Measurements from ENCODE around the gene C16orf90.

The C16orf90 gene, protein sequence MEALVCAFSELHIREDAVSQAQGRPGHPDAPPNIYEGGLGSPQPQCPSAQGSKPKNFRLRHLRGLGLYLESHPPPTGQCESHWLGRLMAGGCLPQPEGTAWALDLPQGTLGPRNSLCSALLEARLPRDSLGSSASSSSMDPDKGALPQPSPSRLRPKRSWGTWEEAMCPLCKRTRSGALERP

DNA sequence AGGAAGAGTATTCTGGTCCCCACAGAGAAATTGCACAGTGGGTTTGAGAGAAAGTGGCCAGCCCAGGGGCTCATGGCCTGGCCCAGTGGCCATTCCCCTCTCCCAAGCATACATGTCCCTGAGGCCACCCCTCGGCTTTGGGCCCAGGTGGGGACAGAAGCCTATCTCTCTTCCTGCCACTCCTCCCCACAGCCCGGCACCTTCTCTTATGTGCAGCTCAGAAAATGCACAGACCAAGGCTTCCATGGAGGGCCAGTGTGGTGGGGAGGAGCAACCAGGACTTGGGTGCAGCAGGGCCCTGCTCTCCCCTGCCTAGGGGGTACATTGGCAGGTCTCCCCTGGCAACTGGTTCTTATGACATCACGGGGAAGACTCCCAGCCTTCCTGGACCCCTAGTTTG is at the start of gene C16orf90:
C16orf90 (minus strand) TSS at position 314 of the 400 bp plus-strand sequence; CDS start at position 246, 68 bp downstream.
- DNase-seq: no peak

DNA sequence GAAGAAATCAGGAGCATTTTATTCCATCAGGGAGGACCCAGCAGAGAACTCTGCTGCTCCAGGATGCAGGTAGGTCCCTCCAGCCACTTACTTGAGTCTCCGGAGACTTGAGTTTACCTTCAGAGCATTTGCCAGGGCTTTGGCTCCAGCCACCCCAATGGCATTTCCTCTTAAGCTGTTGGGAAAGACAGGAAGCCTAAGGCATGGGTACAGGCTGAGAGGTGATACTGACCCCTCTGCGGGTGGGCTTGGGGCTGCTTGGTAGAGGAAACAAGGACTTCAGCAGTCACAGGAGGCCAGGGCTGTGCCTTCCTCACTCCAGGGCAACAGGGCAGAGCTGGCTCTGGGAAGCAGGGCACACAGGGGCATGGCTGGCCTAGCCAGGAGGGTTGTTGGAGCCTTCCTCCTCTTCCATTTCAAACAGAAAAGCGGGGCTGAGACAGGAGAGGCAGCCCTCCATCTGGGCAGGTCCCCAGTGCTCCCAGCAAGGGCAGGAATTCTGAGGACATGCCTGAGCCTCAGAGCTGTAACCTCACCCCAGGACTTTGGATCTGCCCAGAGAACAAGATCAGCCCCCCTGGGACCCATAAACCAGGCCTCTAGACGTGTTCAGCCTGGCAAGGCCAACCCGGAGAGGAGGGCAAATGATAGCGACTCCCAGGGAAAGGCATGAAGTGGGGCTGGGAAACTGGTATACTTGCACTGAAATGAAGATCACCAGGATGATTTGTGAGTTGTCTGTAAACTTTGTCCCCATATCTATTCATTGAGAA is 47.5 kb upstream of the C16orf90 start:
- DNase-seq: no peak

DNA sequence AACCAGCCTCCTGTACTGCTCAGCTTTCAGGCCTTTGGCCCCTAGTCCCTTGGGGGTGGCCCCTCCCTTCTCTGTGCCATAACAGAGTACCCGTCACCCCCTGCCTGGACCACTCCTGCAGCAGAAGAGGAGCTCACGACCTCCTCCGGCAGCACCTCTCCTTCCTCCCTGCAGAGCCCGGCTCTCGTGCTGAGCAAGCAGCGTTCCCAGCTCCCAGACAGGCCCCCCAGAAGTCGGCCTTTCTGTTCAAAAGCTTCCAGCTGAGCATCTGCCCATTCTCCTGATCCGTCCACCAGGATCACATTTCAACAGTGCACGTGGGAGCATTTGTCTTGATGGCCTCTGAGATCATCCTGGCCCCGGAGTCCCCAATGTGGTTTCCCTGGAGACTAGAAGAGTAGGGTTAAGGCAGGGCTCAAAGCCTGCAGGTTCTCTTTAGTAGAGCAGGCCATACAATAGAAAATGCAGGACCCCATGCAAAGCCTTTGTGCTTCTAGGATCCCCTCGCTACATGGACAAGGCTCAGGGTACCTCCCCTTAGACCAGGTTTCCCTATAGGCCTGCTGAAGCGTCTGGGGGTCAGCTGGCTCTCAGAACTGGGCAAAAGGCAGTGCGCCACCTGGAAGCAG is 46.4 kb upstream of the C16orf90 start:
- DNase-seq: no peak

DNA sequence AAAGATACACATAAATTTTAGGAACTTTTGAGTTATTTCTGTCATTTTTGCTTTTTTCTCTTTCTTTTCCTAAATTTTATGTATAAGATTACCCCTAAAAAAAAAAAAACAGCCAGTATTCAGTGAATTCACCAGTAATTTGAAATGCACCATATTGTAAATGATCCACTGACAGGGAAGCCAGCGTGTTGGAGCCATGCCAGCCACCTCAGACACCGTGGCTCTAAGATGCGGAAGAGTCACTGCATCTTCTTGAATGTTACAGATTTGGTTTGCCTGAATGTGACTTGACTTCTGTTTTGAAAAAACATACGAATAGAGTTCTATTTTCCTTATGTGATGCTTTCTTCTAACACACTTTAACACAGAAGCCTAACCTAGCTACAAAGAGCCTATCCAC is 42.9 kb upstream of the C16orf90 start:
- DNase-seq: no peak

DNA sequence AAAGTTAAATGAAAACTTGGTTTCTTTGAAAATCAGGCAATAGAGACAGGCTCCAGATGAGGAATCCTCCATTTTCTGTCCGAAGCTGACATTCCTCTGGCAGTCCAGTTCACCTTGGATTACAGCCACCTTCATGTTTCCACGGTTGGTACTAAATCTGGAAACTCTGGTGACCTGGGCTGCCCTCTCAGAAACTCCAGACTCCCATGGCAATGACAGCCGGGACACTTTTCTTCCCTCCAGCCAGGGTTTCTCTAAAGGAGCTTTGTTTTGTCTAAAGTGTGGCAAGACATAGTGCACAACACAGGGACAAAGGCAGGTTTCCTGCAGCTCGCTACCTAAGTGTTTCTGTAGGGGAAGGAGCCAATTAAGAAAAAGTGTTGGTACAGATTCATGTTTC is 41.6 kb upstream of the C16orf90 start:
- no peak for DNase-seq

DNA sequence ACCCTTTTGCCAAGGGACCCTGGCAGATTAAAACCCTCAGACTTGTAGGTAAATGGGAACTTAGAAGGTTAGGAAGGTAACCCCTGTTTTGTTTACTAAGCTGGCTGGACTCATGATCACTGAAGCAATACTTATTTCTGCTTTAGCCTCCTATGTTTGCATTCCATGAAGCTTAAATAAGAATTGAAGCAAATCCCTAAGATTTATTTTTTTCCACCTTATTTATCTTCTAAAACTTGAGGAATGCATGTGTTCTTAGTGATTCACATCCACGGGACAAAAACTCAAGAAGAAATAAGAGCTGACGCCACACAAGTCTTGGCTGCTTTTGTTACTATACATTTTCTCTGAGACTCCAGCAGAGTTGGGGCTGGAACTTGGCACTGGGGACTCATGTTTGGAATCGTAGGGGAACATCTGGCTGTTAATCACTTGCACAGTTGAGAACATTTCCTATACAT is 41.0 kb upstream of the C16orf90 start:
- no peak for DNase-seq

DNA sequence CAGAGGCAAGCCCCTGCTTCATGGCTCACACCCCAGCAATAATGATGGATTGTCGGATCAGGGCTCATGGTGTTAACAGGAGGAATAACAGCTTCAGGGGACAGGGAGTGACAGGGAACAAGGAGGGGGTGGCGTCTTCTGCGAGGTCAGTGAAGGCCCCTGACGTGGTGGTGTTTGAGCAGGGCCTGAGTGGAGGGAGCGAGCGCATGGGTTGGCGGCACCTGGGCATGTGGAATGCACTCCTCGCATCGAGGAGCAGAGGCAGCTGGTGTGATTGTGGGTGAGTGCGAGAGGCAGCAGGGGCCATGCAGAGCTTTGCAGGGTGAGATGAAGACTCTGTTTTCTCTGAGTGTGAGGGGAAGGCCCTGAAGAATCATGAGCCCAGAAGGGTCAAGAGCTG is 38.8 kb upstream of the C16orf90 start:
- DNase-seq: no peak

DNA sequence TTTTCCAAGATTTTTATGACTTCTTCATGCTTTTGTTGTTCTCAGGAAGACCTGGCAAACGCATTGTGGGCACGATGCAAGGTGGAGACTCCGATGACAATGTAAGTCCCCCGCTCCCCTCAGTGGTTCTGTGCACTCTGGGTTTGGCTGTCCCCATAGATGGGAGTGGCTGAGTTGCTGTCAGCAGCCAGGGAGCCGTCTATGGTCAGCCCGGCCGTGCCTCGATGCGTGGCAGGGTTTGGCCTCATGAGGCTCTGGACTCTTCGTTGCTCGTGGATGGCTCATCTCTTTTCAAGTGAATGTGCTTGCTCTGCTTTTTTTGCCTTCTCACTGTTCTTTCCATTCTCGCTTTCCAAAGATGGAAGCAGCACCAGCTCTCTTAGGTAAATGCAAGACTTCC is 37.5 kb upstream of the C16orf90 start:
- DNase-seq: no peak

DNA sequence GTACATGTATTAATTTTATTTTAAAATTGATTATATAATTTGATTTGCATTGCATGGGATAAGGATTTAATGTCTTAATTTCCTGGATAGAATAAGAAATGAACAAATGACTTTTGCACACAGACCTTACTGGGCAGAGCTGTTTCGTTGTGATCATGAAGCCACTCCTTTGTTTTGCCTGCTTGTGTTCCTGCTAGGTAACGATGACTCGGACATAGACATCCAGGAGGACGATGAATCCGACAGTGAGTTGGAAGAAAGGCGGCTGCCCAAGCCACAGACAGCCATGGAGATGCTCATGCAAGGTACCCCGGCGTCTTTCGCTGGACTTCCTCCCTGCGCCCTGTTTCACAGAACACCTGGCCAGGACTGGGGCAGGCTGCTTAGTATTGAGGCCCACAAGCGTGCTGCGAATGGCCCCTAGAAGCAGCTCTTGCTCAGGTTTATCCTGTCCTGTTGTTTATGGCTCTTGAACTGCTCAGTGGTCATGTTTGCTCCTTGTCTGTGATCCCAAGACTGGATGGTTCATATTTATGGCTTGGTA is 35.2 kb upstream of the C16orf90 start:
- no peak for DNase-seq

DNA sequence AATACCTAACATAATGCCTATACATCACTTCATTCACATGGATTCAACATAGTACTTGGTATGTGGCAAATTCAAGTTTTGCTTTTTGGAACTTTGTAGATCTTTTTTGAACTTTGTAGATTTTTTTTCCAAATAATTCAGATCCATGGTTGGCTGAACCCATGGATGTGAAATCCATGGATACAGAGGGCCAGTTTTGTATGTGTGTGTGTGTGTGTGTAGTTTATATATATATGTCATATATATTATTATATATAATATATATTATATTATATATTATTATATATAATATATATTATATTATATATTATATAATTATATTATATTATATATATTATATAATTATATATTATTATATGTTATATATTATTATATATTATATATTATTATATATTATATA is 33.9 kb upstream of the C16orf90 start:
- no peak for DNase-seq

DNA sequence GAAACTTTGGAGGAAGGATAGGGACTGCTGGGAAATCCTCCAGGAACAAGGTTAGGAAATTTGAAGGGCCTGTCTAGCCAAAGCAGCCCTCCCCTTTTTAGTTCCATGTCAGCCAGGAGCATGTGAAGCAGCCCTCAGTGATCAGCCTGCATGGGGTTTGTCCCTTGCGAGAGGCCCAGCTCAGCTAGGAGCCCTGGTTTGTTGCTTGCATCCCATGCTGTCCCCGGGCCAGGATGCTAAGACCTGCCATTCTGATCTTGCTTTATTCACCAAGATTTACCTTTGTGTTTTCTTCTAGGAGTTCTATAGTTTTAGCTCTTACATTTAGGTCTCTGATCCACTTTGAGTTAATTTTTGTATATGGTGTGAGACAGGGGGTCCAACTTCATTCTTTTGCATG is 33.1 kb upstream of the C16orf90 start:
- no peak for DNase-seq

DNA sequence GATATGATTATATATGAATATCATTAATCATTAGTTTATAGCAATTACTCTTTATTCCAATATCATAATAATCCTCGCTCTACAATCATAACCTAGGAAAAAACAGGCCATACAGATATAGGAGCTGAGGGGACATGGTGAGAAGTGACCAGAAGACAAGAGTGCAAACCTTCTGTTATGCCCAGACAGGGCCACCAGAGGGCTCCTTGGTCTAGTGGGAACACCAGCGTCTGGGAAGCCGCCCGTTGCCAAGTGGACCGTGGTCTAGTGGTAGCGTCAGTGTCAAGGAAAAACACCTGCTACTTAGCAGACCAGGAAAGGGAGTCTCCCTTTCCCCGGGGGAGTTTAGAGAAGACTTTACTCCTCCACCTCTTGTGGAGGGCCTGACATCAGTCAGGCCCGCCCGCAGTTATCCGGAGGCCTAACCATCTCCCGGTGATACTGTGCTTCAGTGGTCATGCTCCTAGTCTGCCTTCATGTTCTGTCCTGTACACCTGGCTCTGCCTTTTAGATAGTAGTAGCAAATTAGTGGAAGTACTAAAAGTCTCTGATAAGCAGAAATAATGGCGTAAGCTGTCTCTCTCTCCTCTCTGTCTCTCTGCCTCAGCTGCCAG is 32.0 kb upstream of the C16orf90 start:
- DNase-seq: peak; percentile 63

DNA sequence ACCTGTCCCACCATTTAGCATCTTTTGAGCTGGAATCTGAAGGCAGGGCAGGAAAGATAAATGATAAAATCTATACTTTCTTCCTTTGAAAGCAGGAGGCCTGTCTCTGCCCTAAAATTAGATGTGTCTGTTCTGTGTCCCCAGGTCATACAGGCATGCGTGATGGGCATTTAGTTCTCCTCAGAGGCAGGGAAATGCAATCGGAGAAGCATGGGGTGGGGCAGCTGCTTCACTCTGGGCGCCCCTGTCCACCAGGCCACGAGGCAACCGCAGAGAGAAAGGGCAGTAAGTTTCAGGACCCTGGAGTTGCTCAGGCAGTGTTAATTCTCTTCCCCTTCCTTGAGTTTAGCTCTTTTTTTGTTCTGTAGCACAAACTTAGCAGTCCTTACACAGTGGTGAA is 30.7 kb upstream of the C16orf90 start:
- no peak for DNase-seq

DNA sequence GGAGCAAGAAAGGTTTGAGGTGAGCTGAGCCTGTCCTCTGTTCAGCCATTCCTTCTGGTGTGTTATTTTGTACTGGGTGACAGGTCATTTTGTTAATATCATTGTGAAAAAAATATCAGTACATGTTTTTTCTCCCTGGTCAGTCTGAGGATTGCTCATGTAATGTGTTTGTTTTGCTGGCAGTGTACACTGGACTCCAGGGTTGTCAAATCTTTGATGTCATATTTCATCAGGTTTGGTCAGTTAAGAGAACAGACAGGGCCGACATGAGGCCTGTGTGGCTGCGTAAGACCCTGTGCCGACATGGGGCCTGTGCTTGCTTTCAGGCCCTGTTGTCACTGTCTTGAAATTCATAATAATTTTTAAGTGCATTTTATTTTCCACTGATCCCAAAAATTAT is 28.0 kb upstream of the C16orf90 start:
- DNase-seq: no peak

DNA sequence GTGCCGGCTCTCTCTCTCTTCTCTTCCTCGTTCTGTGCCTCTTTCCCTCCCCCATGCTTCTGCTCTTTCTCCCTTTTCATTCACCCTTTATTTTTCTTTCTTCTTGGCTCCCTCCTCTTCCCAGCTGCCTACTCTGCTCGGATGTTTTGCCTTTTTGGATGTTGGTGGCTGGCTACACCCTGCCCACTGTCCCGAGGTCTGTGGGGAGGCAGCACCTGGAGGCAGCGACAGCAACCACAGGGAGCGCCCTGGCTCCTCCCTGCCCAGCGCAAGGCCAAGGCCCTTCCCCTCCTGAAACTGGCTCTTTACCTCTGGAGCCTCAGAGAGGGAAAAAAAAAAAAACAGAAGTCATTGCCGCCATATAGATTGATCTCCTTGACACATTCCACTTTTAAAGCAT is 25.6 kb upstream of the C16orf90 start:
- no peak for DNase-seq

DNA sequence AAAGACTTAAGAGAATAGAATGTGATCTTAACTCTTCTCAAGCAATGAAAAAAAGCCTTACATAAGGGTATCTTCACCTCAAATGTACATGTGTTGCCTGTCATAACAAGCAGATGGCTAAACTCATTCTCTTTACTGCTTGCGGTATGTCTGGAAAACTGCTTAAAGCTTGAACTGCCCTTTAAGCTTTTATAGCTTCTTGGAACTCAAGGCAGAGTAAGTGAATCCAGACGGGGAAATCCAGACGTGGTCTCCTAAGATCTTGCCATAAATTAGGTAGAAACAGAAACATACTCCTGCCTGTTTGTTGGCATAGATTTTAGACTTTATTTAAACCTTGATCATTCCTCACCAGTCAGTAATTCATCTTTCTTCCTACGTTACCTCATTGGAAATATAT is 25.1 kb upstream of the C16orf90 start:
- DNase-seq: no peak

DNA sequence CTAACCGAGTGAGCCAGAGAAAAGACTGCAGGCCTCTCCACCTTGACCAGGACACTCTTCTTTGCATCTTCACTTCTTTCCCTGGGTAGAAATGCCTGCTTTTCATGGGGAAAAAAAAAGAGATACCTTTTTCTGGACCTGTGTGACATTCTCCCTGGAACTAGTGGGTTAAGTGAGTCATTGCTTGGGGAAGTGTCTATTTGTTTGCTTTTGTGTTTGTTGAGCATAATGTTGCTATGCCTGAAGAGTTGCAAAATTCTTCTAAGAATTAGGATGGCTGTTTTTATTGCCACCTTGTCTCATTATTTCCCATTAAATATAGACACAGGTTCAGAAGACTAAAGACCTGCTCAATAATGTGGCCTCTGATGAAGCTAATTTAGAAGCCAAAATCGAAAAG is 24.3 kb upstream of the C16orf90 start:
- DNase-seq: no peak

DNA sequence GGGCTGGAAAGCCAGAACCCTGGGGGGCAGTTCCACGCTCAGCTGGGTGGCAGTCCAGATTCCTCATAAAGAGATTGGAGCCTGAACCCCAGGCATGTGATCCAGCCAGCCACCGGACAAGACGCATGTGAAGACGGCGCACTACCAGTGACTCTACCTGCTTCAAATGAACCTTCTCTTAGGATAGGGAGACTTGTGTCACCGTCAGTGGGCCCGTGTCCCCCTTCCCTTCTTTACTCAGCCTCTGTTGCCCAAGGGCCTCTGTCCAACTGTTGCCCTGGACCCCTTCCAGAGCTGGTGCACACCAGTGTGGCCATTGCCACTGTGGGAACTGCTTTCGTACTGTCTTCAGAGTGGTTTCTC is 23.7 kb upstream of the C16orf90 start:
- no peak for DNase-seq

DNA sequence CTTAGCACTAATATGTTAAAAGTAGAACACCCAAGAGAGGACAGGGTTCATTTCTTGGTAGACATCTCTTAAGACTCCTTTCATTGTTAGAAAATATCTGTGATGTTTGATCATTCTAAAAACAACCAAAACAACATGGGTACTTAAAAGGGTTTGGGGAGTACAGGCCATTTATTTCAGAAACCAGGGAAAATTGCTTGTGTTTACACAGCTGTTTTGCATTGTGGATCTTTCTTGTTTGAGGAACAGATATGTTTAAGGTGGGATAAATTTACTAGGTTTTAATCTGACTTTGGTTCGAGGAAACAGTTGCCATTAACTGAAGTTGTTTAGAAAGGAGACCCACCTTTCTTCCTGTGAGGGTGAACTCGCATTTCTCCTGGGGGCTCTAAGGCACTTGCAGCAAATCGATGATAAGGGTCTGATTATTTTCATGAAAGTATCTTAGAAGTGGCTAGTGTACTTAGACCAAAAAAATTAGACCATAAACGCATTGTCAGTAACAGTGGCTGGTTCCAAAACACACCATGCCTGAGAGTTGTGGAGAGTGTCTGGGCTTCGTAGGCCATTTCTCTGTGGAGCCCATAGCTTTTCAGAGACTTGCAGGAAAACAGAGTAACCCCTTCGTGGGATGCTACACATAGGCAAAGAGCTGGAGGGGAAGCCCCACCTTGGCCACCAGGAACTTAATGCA is 23.1 kb upstream of the C16orf90 start:
- DNase-seq: no peak

DNA sequence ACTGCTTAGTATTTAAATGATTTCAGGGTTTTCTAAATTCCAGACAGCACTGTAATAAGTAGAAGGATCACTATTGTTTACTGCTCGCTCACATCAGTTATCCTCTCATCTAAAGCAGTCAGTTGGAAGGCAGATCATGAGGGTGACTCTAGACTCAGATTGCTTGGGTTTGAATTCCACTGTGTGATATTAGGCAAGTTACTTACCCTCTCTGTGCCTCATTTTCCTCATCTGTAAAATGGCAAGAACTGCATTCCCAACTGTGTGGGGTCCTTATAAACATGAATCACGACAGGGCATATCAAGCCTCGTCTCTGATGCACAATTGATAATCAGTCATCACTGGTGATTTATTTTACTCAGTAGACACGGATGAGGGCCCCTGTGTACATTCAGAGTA is 20.6 kb upstream of the C16orf90 start:
- DNase-seq: no peak

DNA sequence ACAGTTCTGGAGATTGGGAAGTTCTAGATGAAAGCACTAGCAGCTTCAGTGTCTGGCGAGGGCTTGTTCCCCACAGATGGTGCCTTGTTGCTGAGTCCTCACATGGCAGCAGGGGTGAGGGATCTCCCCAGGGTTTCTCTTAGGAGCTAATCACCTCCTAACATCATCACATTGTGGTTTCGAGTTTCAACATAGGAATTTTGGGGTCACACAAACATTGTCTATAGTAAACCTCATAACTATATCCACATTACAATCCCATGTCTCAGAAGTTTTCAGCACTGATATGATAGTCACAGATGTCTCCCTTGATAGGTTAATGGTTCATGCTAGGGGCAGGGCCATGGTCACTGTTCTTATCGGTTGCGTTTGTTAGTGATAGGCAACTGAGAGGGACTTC is 19.3 kb upstream of the C16orf90 start:
- no peak for DNase-seq

DNA sequence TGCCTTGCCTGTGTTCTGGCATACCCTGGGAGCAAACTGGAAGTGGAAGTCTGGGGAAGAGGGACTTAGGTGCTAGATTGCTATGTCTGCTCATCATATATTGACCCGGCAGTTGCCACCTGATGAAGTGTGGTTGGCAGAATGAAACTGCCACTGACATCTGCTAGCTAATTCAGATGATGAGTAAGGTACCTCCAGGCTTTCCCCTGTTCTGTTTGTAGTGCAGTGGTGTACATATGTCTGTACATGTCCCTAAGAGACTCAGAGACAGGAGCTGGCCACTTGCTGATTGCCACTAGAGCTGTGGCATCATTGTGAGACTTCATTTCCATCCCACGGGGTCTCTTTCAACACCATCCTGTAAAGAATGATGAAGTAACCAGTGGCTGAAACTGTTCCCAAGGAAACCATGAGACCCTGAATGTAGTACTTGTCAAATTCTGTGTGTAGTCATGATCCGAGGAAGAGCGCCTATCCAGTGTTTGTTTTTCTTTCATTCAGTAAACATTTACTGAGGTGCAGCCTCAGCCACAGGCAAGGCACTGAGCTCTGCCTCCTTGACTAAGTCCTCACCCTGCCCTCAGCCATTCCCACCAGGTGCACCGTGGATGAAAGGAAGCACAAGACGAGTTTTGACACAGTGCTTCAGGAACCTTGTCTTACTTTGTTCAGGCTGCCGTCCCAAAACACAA is 18.7 kb upstream of the C16orf90 start:
- no peak for DNase-seq

All from CD4-positive, alpha-beta T cell treated with Interleukin-10 for 1 hour (primary cell).